ENCODE data around the gene S100A5.
"Not testable (repeated sequence)": the region's sequence is repeated elsewhere in the genome, so short reads cannot be mapped to it uniquely, and the experiment has no call there.

S100A5 gene

GRCh38 chr1:153566414-153567371 is 26.0 kb upstream of the S100A5 start:
- peak; percentile 67 for DNase-seq

GRCh38 chr1:153565529-153566374 is 25.0 kb upstream of the S100A5 start, which contains the start of gene S100A2:
Gene S100A2 (minus strand): TSS chr1:153565844. CDS start chr1:153563877, 1,967 bp downstream.
- DNase-seq: no peak

GRCh38 chr1:153563991-153564390 is 23.3 kb upstream of the S100A5 start:
- DNase-seq: no peak

- DNase-seq: no peak
These were observed 22.8 kb upstream of the S100A5 start for GRCh38 chr1:153563483-153563901.

GRCh38 chr1:153562021-153562420 is 21.3 kb upstream of the S100A5 start:
- DNase-seq: not testable (repeated sequence)

GRCh38 chr1:153561466-153561985 is 20.8 kb upstream of the S100A5 start:
- DNase-seq: no peak

- no peak for DNase-seq
These were observed 20.2 kb upstream of the S100A5 start for GRCh38 chr1:153560771-153561465.

GRCh38 chr1:153560241-153560640 is 19.5 kb upstream of the S100A5 start:
- DNase-seq: no peak

- no peak for DNase-seq
These were observed 17.1 kb upstream of the S100A5 start for GRCh38 chr1:153557877-153558276.

GRCh38 chr1:153556348-153556747 is 15.6 kb upstream of the S100A5 start:
- no peak for DNase-seq

GRCh38 chr1:153553830-153554541 is 13.3 kb upstream of the S100A5 start:
- no peak for DNase-seq

GRCh38 chr1:153553096-153553495 is 12.4 kb upstream of the S100A5 start:
- DNase-seq: no peak

- DNase-seq: no peak
These were observed 11.6 kb upstream of the S100A5 start for GRCh38 chr1:153552335-153552734.

GRCh38 chr1:153550827-153551500 is 10.2 kb upstream of the S100A5 start:
- DNase-seq: no peak

- no peak for DNase-seq
These were observed 9.6 kb upstream of the S100A5 start for GRCh38 chr1:153550398-153550758.

GRCh38 chr1:153549741-153550397 is 9.1 kb upstream of the S100A5 start:
- no peak for DNase-seq

- no peak for DNase-seq
These were observed 8.3 kb upstream of the S100A5 start, which contains the start of gene S100A3 for GRCh38 chr1:153548722-153549688. Gene S100A3 (minus strand): TSS chr1:153549258. CDS start chr1:153548485, 773 bp downstream.

- DNase-seq: no peak
These were observed 7.1 kb upstream of the S100A5 start for GRCh38 chr1:153547560-153548551.
